Skeletal muscle cell (primary cell): ENCODE results near the gene RBM15.

Experiments used
- DNase-seq: peaks from one replicate; pipeline ENCODE4 v3.0.0-alpha.2; 2010; ENCODE audit warnings: low read depth
- H3K4me3 ChIP-seq: 2 replicates; pipeline ENCODE4 v1.5.1; 2011; ENCODE audit warnings: low read depth, mild to moderate bottlenecking, control low read depth, low read length, moderate library complexity

Gene RBM15, protein sequence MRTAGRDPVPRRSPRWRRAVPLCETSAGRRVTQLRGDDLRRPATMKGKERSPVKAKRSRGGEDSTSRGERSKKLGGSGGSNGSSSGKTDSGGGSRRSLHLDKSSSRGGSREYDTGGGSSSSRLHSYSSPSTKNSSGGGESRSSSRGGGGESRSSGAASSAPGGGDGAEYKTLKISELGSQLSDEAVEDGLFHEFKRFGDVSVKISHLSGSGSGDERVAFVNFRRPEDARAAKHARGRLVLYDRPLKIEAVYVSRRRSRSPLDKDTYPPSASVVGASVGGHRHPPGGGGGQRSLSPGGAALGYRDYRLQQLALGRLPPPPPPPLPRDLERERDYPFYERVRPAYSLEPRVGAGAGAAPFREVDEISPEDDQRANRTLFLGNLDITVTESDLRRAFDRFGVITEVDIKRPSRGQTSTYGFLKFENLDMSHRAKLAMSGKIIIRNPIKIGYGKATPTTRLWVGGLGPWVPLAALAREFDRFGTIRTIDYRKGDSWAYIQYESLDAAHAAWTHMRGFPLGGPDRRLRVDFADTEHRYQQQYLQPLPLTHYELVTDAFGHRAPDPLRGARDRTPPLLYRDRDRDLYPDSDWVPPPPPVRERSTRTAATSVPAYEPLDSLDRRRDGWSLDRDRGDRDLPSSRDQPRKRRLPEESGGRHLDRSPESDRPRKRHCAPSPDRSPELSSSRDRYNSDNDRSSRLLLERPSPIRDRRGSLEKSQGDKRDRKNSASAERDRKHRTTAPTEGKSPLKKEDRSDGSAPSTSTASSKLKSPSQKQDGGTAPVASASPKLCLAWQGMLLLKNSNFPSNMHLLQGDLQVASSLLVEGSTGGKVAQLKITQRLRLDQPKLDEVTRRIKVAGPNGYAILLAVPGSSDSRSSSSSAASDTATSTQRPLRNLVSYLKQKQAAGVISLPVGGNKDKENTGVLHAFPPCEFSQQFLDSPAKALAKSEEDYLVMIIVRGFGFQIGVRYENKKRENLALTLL

DNA sequence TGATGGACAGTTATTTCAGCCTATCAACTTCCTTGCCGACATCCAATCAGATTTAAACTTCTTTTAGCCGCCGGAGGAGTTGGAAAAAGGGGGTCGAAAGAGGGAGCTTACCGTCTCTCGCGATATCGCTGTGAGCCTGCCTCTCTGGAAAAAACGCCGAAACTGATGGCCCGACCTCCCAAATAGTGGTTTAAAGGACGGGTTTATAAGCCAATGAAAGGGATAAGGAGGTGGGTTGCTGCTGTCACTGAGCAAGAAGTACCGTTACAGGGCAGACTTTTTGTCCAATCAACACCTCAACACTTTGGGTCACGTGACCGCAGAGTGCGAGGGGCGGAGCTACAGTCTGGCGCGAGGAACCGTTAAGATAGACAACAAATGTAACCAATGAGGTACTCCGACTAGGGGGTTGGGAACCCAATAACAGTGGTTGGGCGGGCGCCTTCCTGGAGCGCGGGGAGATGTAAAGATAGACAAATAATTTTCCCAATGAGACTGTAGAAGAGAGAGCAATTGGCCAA lies at the start of gene RBM15:
TSS of gene RBM15 (plus strand) at position 492 of the 521 bp plus-strand sequence. CDS start at position 521, 29 bp downstream.
- H3K4me3 ChIP-seq: peak within 1 kb of the TSS; percentile 92
- DNase-seq: peak; percentile 100

DNA sequence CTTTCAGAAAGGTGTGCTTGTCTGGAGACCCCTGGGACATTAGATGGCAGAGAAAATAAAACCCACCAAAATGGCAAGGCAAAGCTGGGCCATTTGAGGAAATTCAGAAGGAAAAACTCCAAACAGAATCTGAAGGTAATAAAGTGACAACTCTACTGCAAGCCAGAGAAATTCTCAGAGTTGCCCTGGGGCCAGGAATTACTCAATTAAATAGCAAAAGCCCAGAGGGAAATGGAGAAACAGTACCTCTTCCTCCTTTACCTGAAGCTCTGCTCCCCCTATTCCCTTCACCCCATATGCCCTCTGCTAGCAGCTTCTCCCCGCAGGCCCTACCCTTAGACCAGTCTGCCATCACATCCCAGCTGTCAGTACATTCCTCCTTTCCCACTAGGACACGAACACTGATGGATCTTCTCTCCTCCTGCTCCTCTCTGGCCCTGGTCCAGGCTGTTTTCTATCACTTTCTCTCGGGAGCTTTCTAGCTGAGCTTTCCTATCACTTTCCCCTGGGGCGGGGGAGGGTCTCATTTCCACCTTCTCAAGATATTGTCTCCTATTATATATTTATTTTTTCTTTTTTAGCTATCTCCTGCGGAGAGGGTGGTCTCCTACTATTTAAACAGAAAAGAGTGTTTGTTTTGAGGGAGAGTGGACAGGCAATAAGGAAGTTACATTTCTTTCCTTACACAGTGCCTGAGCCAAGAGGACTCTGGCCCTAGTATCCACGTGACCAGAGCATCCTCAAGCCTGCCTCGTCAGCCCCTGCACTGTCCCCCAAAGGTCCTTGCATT lies 47.7 kb upstream of the RBM15 start:
- no peak overlapping the region for H3K4me3 ChIP-seq
- DNase-seq: no peak

DNA sequence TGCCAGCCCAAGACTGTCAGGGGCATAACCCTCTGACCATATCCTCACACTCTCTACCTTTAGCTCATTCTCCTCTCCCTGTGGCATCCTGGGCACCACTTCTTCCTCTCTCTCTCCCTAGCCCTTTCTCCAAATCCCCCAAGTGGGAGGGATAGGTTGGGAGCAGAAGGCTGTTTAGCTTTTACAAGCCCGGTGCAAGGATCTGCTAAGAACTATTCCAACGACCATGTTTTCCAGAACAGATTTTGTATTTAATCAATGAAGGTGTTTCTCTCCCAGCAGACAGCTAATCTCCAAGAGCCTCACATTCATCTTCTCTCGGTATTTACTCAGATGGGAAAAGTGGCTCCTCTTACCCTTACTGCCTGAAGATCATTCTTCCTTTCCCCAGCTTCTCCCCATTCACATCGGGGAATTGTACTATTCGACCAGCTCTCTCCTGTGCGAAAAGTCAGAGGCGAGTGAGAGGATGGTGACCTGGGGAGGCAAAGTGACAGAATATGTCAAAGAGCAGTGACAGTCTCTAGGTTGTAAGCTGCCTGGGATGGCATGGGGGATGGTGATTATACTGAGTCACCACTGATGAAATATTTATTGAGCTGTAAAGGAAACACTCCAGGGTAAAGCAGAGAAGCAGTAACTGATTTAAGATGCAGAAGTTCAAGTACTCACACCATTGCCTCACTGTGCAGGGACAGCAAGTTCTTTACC lies 47.0 kb upstream of the RBM15 start:
- peak; percentile 51 for DNase-seq
- no peak overlapping the region for H3K4me3 ChIP-seq

DNA sequence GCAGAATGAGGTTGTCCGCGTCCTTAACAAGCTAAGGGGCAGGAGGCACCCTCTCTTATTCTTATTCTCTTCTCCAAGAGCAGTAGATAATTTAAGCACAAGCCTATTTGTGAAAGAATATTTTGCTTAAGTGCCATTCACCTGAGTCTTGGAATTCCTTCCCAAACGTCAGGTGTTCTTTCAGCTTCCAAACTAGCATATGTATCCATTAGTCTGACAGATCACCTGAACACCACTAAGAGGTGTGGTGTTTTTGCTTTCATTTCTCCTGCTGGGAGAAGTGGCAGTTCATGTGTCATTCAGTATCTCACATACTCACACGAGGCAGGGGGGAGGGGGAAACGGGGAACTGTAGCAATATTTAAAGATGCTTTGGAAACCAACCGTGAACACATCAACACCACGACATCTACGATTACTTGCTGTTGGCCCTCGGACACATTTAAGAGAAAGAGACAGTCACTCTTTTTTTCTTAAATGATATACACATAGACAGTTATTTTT lies 45.5 kb upstream of the RBM15 start:
- DNase-seq: no peak
- no peak overlapping the region for H3K4me3 ChIP-seq

DNA sequence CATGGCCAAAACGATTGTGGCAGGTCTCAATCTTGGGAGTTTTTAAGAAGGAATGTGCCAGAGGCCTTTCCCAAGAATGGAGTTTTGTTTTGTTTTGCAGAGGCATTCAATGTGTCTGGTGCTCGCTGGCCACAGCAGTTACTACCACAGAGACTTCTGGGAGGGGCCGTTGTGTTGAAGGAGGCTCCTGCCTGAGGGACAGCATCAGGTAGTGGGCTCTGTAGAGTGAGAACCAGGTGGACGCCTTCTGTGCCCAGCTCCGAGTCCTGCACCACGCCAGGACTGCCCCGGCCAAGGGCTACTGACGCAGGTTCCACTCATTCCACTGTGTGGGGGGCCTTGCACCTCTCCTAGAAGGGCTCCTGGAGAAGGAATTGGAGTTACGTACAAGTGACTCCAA lies 44.9 kb upstream of the RBM15 start:
- no peak for DNase-seq
- no peak overlapping the region for H3K4me3 ChIP-seq

DNA sequence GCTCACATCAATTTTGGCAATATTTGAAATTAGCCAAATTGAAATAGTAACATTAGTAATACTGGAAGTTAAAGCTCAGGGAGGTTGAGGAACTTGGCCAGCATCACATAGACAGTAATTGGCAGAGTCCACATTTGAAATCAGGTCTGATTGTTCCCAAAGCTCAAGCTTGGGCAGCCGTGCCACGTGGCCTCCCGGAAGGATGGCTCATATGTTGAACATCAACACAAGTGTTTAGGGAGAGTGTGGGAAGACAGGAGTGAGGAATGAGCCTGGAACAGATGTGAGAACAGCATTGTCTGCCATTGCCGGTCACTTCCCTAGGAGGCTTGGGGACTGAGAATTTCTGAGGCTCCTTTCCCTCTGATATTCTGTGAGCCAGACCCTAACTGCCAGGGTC lies 40.2 kb upstream of the RBM15 start:
- no peak overlapping the region for H3K4me3 ChIP-seq
- DNase-seq: no peak

DNA sequence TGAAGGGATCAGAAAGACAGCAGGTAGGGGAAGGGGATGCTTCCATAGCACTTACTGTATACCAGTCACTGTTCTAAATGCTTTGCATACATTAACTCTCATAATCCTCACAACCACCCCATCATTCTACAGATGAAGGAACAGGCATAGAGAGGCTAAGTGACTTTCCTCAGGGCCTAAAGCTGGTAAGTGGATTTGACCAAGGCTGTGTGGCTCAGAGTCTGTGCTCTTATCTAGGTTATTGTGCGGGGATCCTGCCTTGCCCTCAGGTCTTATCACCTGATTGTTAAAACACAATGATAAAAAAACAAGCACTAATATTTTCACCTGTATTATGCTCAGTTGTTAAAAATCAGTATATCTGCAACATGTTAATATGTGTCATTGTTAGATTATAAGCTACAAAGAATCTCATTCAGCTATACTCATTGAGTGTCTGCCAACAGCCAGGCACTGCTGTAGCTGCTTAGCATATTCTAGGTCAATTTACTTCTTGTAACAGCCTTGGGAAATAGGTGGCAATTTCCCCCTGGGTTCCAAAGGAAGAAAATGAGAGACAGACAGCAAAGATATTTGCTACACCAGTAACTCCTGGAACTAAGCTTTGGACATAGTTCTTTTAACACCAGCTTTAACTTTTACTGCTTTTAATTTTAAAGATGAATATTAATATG lies 38.6 kb upstream of the RBM15 start:
- H3K4me3 ChIP-seq: no peak overlapping the region
- DNase-seq: no peak

DNA sequence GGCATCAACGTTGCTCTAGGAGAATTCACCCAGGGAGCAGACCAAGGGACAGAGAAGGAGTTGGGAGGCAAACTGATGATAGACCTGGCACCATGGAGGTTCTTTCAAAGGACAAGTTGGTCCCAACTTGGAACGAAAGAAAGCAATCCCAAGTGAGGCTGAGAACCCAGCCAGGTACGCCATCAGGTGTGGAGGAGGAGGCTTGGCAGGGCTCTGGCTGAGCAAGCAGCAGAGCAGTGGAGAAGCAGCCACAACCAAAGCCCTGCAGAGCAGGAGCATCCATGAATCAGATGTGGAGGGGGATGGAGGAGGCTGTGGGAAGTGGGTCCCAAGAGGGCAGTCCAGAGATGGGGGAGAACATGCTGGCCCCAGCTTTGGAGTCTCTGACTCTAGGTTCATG lies 36.3 kb upstream of the RBM15 start:
- no peak for DNase-seq
- no peak overlapping the region for H3K4me3 ChIP-seq

DNA sequence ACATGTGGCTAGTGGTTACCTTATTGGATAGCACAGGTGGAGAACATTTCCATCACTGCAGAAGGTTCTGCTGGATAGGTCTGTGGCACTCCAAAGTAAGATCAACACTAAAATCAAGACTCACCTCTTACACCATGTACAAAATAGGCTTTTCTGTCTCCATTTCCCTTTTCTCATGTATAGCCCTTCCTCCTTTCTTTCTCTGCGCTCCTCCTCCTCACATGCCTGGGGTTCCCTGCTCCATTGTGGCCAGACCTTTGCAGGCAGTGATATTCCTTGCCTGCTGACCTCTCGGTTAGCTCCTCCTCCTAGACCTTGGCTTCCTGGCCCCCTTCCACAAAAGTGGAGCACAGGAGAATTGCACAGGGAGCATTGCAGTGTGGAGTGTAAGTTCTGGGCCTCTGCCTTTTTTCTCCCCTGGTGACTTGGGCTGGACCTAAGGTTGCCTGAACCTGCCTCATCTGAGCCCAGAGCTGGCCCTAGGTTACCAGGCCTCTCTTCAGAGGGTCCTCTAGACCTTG lies 33.2 kb upstream of the RBM15 start:
- DNase-seq: no peak
- no peak overlapping the region for H3K4me3 ChIP-seq

DNA sequence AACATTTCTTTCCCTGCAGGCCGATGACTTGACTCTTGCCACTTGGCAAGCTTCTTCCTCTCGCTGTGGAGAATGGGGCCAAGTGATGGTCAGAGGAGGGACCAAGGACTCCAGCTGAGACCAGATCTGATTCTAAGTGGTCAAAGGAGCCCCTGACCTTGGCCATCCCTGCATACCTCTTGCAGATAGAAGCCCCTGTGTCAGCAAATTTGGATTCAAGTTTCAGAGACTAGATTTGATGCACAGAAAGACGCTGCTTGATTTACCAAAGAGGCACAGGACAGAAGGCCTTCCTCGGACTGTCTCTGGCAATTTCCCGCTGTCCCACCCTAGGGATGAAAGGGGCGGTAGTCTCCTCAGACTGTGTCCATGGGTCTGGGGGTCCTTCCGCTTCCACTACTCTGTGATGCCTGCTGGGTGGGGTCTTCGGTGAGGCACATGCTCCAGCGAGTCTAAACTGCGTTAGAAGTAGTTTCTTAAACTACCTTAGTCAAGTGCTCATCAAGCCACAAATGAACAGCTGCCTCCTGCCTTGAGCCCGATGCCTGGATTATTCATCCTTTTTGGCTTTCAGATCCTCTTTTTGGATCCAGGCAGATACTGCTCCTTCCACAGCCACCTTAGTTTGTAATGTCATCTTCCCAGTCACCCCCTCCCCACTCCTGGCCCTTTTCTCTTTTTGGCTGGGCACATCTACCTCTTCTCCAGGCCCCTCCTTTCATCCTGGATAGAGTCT lies 31.8 kb upstream of the RBM15 start:
- H3K4me3 ChIP-seq: no peak overlapping the region
- DNase-seq: no peak

DNA sequence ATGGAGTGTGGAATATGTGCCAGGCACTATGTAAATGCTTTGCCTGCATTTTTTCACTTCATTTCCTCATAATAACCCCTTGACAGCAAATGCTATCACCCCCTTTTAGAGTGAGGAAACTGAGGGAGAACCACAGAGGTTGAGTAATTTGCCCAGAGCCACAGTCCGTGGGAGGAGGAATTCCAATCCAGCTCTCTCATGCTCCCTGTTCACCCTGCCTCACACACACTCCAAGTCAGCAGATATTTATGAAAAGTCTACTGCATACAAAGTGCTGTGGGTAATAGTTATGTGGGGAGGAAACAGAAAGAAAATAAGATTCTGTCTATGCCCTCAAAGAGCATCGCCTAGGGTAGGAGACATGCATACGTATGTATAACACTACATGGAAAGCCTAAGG lies 30.9 kb upstream of the RBM15 start:
- H3K4me3 ChIP-seq: no peak overlapping the region
- peak; percentile 75 for DNase-seq

DNA sequence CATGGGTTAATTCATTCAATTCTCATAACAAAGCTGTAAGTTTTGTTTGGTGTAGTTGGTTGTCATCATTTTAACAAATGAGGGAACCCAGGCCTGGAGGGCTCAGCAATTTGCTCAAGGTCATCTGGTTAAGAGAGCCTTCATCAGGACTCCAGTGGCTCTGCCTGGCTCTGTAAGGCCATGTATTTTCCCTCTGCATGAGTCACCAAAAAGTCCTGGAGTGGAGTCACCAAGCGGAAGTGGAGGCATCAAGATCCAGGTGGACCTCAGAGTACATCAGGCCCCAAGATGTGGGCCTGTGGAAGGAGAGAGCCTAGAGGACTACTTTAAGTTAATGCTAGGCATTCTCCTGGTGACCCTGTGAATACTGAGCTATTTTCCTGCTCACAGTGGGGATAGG lies 30.0 kb upstream of the RBM15 start:
- H3K4me3 ChIP-seq: no peak overlapping the region
- no peak for DNase-seq

DNA sequence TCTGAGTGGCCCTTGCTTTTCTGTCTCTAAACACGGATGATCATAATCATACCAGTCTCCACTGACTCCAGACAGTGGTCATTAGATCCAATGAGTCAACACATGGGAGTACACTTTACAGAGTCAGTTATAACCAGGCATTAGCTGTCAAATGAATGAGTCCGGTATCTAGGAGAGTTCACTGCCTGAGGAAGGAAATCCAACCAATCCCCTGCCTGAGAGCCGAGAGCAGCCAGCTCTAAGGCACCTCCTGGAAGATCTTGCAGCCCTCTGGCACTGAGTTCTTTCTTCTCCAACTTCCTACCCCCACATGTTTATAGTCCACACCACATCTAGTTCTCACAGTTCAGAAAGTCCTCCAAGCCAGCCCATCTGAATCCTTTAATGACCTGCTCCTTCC lies 29.4 kb upstream of the RBM15 start:
- H3K4me3 ChIP-seq: no peak overlapping the region
- peak; percentile 70 for DNase-seq

DNA sequence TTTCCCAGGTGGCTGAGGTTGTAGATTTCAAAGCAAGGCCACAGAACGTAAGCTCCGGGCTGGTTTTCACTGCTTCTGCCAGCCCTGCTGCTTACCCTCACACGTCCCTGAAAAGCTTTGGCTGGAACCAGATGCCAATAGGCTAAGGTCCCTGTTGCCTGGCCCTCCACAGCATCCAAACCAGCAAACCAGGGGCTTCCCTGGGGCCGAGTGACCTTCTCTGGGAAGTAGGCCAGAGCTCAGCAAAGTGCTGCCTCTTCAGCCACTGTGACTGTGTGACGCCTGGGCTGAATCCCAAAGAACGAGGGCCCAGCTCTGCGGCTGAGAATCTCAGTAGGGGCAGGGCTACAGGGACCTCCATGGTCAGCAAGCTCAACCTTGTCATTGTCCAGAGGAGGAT lies 28.9 kb upstream of the RBM15 start:
- no peak overlapping the region for H3K4me3 ChIP-seq
- DNase-seq: no peak

DNA sequence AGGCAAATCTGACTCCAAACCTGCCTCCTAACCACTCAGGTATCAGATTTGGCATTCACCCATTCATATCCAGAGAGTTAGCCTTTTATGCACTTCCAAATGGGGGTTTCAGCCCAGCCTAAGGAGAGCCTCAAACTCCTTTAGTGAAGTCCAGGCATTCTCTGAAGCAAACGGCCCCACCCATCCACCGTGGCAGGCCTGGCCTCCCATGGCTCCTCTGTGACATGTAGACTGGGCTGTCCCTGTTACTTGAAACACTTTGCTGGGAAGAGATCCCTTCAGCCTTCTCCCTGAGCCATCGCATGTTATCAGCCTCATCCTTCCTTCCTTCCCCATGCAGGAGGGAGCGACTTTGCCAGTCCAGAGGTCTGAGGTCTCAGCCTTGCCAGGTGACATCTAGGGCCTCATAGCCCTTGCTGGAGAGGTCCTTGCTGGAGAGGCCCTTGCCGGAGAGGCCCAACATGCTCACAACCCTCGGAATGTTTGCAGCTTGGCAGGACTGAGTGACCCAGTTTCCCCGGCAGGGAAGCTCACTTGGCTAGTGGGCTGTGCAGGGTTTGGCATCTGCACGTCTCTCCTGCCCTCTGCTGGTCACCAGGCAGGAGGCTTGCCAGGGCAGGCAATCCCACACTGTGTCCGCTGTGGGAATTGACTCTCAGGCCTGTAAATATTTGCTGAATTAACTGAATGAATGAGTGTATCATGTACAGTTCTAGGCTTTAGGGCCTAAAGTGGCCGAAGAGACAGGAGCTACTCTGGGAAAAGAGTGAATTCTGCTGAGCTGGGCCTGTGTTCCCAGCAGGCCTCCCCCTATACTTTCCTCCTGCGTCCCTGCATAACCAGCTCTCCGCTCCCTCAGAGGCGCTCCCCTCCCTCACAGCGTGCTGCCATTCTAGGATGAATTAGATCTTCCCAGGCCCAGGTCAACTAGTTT lies 26.7 kb upstream of the RBM15 start:
- peak; percentile 45 for DNase-seq
- no peak overlapping the region for H3K4me3 ChIP-seq

DNA sequence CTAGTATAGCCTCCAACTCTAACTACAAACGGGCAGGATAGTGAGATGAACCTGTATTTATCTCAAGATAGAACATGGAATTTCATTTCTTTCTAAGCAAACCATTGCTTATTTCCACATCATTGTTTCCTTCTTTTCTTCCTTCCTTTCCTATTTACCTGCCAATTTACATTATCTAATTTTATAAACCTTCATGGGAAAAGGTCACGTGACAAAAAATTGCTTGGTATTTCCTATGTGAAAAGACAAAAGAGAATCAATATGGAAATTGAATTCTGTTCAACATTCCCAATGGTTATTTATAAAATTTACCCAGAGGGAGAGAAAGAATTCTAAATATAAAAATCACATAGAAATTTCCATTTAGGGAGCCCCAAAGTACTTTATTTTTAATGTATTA lies 22.4 kb upstream of the RBM15 start:
- no peak for DNase-seq
- no peak overlapping the region for H3K4me3 ChIP-seq
